Measurements from ENCODE around the gene CYP26C1. TPM values are rescaled to one million over a fixed set of nuclear protein-coding genes. Genes with fewer than 3 reads are reported as not detected.

CYP26C1 gene
- total RNA-seq, 2 experiments from 2014 or later = not detected

Other genes starting within 250 kb of the CYP26C1 start
- 1 to 10 TPM; 9.4 to 9.9 TPM for gene EXOC6, start 212.3 kb upstream of the CYP26C1 start, total RNA-seq
- not detected for gene CYP26A1, start 13.1 kb downstream of the CYP26C1 start, total RNA-seq

Measured in activated CD4-positive, alpha-beta memory T cell treated with anti-CD3 and anti-CD28 coated beads, Interleukin-2, amount 10 ng/mL, durations not matched to agents 7 days and 5 days (primary cell).